Measurements from ENCODE around the gene FAM200C.

DNA sequence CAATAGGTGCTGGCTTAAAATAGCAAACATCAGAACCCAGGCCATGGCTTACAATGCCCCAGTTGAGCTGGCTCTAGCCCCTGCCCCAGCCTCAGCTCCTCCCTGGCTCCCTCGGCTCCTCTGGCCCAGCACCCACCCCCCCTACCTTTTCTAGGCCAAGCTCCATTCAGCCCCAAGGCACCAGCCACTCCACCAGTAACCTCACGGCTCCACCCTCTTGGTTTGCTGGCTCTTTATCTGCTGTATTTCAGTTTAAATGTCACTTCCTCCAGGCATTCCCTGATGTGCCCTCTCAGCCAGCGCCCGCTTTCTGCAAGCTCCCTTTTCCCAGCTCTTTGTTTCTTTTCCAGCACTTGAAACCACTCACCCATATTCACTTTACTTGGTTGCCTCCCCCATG, 40.0 kb downstream of the FAM200C start:
- no peak for TF ChIP-seq ZNF232 (CRISPR knock-in tag; IDR thresholded peaks at IDR 0.05)
- TF ChIP-seq, protein P1, sequence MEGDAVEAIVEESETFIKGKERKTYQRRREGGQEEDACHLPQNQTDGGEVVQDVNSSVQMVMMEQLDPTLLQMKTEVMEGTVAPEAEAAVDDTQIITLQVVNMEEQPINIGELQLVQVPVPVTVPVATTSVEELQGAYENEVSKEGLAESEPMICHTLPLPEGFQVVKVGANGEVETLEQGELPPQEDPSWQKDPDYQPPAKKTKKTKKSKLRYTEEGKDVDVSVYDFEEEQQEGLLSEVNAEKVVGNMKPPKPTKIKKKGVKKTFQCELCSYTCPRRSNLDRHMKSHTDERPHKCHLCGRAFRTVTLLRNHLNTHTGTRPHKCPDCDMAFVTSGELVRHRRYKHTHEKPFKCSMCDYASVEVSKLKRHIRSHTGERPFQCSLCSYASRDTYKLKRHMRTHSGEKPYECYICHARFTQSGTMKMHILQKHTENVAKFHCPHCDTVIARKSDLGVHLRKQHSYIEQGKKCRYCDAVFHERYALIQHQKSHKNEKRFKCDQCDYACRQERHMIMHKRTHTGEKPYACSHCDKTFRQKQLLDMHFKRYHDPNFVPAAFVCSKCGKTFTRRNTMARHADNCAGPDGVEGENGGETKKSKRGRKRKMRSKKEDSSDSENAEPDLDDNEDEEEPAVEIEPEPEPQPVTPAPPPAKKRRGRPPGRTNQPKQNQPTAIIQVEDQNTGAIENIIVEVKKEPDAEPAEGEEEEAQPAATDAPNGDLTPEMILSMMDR (IDR thresholded peaks at IDR 0.05): no peak
- no peak for TF ChIP-seq ZNF317 (CRISPR knock-in tag; IDR thresholded peaks at IDR 0.05; ENCODE audit: borderline replicate concordance, low read depth)
- TF ChIP-seq, protein P2, sequence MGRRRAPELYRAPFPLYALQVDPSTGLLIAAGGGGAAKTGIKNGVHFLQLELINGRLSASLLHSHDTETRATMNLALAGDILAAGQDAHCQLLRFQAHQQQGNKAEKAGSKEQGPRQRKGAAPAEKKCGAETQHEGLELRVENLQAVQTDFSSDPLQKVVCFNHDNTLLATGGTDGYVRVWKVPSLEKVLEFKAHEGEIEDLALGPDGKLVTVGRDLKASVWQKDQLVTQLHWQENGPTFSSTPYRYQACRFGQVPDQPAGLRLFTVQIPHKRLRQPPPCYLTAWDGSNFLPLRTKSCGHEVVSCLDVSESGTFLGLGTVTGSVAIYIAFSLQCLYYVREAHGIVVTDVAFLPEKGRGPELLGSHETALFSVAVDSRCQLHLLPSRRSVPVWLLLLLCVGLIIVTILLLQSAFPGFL (CRISPR knock-in tag; IDR thresholded peaks at IDR 0.05; ENCODE audit: borderline replicate concordance): no peak
- TF ChIP-seq, protein P3, sequence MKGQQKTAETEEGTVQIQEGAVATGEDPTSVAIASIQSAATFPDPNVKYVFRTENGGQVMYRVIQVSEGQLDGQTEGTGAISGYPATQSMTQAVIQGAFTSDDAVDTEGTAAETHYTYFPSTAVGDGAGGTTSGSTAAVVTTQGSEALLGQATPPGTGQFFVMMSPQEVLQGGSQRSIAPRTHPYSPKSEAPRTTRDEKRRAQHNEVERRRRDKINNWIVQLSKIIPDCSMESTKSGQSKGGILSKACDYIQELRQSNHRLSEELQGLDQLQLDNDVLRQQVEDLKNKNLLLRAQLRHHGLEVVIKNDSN (CRISPR knock-in tag; IDR thresholded peaks at IDR 0.05): no peak
- TF ChIP-seq, protein P4, sequence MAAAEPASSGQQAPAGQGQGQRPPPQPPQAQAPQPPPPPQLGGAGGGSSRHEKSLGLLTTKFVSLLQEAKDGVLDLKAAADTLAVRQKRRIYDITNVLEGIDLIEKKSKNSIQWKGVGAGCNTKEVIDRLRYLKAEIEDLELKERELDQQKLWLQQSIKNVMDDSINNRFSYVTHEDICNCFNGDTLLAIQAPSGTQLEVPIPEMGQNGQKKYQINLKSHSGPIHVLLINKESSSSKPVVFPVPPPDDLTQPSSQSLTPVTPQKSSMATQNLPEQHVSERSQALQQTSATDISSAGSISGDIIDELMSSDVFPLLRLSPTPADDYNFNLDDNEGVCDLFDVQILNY (CRISPR knock-in tag; IDR thresholded peaks at IDR 0.05): no peak
- TF ChIP-seq, protein P5, sequence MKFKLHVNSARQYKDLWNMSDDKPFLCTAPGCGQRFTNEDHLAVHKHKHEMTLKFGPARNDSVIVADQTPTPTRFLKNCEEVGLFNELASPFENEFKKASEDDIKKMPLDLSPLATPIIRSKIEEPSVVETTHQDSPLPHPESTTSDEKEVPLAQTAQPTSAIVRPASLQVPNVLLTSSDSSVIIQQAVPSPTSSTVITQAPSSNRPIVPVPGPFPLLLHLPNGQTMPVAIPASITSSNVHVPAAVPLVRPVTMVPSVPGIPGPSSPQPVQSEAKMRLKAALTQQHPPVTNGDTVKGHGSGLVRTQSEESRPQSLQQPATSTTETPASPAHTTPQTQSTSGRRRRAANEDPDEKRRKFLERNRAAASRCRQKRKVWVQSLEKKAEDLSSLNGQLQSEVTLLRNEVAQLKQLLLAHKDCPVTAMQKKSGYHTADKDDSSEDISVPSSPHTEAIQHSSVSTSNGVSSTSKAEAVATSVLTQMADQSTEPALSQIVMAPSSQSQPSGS (CRISPR knock-in tag; IDR thresholded peaks at IDR 0.05; ENCODE audit: borderline replicate concordance, low read depth): no peak
- TF ChIP-seq, protein P6, sequence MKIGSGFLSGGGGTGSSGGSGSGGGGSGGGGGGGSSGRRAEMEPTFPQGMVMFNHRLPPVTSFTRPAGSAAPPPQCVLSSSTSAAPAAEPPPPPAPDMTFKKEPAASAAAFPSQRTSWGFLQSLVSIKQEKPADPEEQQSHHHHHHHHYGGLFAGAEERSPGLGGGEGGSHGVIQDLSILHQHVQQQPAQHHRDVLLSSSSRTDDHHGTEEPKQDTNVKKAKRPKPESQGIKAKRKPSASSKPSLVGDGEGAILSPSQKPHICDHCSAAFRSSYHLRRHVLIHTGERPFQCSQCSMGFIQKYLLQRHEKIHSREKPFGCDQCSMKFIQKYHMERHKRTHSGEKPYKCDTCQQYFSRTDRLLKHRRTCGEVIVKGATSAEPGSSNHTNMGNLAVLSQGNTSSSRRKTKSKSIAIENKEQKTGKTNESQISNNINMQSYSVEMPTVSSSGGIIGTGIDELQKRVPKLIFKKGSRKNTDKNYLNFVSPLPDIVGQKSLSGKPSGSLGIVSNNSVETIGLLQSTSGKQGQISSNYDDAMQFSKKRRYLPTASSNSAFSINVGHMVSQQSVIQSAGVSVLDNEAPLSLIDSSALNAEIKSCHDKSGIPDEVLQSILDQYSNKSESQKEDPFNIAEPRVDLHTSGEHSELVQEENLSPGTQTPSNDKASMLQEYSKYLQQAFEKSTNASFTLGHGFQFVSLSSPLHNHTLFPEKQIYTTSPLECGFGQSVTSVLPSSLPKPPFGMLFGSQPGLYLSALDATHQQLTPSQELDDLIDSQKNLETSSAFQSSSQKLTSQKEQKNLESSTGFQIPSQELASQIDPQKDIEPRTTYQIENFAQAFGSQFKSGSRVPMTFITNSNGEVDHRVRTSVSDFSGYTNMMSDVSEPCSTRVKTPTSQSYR (CRISPR knock-in tag; IDR thresholded peaks at IDR 0.05): no peak
- TF ChIP-seq, protein P7, sequence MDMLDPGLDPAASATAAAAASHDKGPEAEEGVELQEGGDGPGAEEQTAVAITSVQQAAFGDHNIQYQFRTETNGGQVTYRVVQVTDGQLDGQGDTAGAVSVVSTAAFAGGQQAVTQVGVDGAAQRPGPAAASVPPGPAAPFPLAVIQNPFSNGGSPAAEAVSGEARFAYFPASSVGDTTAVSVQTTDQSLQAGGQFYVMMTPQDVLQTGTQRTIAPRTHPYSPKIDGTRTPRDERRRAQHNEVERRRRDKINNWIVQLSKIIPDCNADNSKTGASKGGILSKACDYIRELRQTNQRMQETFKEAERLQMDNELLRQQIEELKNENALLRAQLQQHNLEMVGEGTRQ (CRISPR knock-in tag; IDR thresholded peaks at IDR 0.05): no peak
